C1 segment of cervical spinal cord (tissue), 14 donors: ENCODE measurements around the gene GUCY2D.
"Not testable (repeated sequence)": the region's sequence is repeated elsewhere in the genome, so short reads cannot be mapped to it uniquely, and the experiment has no call there.

Experiments
- DNase-seq, 14 donors: peaks; one replicate each; lab custom pipeline; 2025; lab: John Stamatoyannopoulos, UW

Gene GUCY2D

GRCh38 chr17:8001976-8002720 lies at the start of gene GUCY2D:
GUCY2D (plus strand) TSS chr17:8002615; CDS start chr17:8003048, 433 bp downstream.
- peak in 3 of 14 donors; percentile 6 to 22 (median 12) for DNase-seq

GRCh38 chr17:7953266-7953665 lies 49.1 kb upstream of the GUCY2D start:
- DNase-seq, result not testable (repeated sequence)

DNA sequence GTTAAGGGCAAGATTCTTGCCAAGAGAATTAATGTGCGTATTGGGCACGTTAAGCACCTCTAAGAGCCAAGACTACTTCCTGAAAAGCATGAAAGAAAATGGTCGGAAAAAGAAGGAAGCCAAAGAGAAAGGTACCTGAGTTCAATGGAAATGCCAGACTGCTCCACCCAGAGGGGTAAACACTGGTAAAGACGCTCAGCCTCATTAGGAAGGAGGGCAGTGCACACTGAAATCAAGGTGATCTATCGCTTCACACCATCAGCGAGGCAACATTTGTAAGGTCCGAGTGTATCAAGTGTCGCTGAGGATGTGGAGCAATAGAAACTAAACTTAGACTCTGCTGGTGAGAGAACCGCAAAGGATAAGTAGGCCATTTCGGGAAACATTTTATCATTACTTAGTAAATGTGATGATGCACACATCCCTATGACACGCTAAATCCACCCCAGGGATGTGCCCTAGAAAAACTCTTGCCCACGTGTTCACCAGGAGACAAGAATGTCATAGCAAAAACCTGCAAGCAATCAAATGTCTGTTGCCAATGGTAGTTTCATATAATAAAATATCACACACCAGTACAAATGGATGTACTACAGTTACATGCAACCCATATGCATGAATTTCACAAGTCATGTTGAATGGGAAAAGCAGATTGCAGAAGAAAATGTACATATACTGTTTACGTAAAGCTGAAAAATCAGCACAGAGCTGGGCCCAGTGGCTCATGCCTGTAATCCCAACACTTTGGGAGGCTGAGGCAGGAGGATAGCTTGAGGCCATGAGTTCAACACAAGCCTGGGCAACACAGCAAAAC lies 46.8 kb upstream of the GUCY2D start:
- no peak for DNase-seq

DNA sequence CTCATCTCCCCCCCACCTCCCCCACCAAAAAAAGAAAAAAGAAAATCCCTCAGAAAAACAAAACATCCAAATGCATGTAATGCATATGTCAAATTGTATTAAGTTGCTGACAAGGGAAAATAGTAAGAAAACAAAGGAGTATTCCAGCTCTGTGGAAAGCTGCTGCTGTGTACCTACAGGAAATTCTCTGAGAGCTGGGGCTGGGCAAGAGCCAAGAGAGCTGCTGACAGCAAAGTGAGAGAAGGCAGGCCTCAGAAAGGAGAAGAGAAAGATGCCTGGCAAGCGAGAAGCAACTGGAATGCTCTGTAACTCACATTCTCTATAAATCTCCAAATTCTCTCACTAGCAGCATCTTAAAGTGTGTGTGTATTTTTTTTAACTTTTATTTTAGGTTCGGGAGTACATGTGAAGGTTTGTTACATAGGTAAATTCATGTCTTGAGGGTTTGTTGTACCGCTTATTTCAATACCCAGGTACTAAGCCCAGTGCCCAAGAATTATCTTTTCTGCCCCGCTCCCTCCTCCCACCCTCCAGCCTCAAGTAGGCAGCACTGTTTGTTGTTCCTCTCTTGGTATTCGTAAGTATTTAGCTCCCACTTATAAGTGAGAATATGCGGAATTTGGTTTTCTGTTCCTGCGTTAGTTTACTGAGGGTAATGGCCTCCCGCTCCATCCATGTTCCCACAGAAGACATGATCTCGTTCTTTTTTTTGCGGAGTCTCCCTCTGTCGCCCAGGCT lies 46.0 kb upstream of the GUCY2D start:
- no peak for DNase-seq

DNA sequence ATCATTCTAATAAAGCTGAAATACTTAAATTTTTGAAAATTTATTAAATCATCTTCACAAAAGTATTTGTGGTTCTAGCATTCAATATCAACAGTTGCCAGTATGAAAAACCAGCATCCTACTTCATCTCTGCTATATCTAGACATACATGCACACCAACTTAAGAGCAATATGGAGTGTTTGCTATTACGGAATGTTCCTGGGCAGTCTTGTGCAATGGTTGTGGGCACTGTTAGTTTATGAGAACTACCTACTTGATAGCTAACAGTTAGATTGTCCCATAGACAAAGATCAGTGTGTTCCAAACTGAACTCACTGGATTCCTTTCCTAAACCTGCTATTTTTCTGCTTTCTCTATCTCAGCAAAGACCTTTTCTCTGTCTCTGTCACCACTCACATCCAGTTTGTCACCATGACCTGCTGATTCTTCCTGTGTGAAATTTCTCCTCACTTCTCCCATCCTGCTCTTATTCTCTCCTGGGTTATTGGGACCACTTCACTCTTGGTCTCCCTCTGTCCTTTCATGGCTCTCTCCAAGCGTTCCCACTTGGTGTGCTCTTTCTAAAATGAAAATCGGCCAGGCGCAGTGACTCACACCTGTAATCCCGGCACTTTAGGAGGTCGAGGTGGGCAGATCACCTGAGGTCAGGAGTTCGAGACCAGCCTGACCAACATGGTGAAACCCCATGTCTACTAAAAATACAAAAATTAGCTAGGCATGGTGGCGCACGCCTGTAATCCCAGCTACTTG lies 42.7 kb upstream of the GUCY2D start:
- no peak for DNase-seq

DNA sequence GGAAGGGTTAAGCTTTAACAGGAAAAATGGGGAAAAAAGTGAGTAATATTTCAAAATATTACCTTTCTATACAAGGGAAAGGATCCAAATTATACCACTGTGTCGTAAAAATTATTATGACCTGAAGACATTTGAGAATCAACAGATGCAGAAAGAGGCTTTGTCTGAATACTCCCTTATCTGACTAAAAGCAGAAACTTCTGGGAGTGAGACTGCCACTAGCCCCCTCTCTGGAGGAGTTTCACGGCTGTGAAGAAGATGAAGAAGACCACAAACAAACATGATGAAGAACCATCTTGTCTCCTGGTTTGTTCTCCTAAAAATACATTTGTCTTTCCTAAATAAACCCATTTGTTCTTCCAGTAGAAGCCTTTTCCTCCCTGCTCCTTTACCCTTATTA lies 41.0 kb upstream of the GUCY2D start:
- no peak for DNase-seq

DNA sequence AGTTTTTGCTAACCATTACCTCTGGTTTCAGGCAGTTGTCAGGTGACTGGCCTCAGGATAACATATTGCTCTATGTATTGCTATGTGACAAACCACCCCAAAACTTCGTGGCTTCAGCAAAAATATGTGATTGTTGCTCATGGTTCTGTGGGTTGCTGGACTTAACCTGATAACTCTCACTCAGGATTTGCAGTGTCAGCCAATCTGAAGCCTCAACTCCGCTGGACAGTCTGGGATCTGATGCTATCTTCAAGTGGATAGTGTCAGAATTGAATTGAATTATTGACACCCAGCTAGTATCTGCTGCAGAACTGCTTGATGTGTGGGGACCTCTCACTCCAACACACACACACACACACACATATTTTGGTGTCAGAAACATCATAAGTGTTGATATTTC lies 34.7 kb upstream of the GUCY2D start:
- no peak for DNase-seq

DNA sequence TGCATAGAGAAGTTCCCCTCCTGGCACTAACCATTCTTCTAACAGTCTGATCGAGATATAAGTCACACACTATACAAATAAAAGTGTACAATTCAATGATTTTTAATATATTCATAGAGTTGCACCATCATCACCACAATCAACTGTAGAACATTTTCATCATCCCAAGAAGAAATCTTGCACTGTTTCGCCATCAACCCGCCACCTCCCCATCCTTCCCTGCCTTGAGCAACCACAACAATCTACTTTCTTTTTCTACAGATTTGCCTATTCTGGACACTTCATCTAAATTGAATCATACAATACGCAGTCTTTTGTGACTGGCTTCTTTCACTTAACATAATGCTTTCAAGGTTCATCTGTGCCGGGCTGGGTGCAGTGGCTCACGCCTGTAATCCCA lies 33.0 kb upstream of the GUCY2D start:
- DNase-seq, result no peak

DNA sequence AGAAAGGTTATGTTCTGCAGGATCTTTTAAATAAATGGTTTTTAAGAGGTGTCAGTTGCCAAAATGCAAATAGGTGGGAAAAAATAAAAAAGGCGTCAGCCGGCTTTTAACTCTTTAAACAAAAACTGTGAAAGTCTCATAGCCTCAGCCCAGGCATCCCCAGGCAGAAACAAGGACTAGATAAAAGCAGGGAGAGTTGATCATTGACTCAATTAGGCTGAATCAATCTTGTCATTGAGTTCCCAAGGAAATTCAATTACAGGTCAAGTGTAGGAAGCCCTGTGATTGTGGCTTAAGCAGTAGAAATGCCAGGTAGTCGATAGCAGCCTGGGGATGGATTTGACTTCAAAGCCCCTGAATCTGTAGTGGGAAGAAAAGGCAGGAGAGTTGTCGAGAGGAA lies 30.8 kb upstream of the GUCY2D start:
- no peak for DNase-seq

DNA sequence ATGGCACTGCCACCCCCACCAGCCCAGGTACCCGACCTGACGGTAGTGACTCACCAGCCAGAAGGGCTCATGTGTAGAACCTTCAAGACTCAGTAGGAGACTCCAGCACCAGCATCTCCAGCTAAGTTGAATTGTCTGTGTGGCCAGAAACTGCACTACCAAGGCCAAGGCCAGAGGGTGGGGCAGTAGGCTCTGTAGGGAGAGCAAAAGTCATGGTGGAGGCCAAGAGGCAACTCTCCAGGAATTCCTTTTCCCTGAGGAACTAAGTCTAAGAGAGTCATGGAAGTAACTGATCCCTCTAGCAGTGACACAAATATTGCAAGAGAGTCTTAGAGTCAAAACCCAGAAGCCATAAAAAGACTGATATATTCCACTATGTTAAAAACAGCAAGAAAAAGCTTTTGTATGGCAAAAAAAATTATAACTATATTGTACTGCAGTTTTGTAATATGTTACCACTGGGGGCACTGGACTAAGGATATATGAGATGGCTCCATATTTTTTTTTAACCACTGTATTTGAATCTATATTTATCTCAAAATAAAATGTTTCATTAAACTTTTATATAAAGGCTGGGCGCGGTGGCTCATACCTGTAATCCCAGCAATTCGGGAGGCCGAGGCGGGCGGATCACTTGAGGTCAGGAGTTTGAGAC lies 30.2 kb upstream of the GUCY2D start:
- no peak for DNase-seq

GRCh38 chr17:7974638-7975131 lies 27.7 kb upstream of the GUCY2D start:
- no peak for DNase-seq

DNA sequence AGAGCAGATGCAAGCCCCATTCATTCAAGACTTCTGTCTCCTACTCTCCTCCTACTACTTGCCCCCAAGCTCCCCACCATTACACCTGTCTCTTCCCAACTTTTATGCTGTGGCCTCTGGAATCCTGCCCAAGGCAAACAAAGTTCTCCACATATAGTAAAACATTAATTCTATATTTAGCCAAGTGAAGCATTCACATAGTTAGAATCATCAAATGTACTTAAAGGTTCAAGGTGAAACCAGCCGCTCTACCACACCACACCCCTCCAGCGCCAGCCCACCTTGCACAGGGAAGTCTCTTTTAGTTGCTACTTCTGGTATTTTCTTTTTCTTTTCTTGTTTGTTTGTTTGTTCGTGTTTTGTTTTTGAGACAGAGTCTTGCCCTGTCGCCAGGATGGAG lies 25.4 kb upstream of the GUCY2D start:
- DNase-seq, result no peak

GRCh38 chr17:7977805-7978204 lies 24.6 kb upstream of the GUCY2D start:
- no peak for DNase-seq

DNA sequence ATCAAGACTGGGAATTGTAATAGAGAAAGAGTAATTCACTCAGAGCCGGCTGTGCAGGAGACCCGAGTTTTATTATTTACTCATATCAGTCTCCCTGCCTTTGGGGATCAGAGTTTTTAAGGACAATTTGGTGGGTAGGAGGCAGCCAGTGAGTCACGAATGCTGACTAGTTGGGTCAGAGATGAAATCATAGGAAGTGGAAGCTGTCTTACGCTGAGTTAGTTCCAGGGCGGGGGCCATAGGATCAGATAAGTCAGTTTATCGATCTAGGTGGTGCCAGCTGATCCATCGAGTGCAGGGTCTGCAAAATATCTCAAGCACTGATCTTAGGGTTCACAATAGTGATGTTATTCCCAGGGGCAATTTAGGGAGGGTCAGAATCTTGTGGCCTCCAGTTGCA lies 20.2 kb upstream of the GUCY2D start:
- DNase-seq, result no peak

- DNase-seq, result no peak
Measured at GRCh38 chr17:7982666-7983065, 19.7 kb upstream of the GUCY2D start.

- DNase-seq, result no peak
Measured at GRCh38 chr17:7984904-7985303, 17.5 kb upstream of the GUCY2D start.

DNA sequence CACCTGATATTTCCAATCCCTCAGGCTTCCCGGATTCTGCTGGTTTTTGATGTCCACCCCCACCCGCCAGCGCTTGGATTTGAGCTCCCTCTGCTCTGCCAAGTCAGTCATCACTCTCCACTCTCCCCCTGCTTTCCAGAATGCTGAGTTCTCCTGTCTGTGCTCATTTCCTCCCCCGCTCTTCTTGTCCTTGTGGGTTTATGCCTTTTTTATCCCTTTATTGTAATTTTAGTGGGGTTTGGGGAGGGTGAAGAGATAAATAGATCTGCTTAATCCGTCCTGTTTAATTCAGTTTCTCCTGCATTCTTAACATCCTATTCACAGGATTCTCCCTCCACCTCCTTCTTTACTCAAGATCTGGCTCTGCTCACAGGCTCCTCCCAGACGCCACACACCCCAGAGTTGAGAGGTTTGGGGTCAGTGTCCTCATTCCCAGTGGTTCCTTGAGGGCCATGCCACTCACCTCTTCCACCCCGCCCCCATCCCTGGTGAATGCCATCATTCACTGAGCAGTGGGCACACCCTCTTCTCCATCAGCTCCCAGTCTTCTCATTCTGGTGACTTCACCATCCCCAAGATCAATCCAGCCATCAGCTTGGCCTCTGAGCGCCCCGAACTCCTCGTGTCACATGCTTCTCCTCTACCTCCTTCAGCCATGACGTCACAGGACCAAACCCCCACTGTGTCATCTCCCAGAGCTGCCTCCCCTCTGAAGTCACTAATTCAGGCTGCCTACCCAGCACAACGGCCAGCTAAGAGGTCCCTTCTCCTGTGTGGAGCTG lies 15.1 kb upstream of the GUCY2D start:
- no peak for DNase-seq

GRCh38 chr17:7988750-7989178 lies 13.7 kb upstream of the GUCY2D start:
- DNase-seq, result peak in 2 of 14 donors; percentile 35 to 73

DNA sequence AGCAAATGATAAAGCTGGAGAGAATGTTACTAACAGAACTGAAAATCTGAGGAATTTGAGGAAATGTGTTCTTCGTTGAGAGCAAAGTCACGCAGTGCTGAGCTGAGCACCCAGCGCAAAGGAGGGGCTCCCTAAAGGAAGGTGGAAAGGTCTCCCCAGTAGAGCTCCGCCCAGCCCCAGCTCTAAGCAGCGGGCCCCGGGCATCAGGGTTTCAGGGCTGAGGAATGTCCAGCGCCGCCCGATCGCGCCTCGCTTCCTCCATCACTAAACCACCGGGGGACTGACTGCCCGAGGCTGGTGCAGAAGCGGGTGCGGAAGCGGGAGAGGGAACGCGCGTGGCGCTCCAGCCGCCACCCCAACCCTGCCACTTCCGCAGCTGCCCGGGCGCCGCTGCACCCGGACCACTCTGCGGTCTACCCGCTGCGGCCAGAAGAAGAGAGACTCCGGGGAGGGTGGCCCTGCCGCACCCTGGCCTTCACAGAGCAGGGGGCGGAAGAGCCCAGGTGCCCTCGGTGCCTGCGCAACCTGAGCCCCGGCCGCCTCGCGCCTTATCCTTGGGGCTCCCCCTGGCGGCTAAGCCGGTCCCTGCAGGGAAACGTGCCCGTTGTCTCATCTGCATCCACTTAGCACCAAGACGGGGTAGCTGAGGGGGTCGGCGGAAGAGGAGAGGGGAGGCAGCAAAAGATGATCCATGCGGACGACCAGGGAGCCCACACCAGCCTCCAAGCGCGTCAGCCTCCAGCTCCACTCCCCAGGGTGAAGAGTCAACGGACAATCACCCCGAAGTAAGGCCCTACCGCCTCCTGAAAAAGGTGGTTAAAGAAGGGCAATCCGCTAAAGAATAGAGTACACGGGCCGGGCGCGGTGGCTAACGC lies 12.4 kb upstream of the GUCY2D start:
- DNase-seq, result peak; percentile 14 to 77 (median 62)
